ENCODE data around the gene SPDYE6.
"Not testable (repeated sequence)": the region's sequence is repeated elsewhere in the genome, so short reads cannot be mapped to it uniquely, and the experiment has no call there.

DNA sequence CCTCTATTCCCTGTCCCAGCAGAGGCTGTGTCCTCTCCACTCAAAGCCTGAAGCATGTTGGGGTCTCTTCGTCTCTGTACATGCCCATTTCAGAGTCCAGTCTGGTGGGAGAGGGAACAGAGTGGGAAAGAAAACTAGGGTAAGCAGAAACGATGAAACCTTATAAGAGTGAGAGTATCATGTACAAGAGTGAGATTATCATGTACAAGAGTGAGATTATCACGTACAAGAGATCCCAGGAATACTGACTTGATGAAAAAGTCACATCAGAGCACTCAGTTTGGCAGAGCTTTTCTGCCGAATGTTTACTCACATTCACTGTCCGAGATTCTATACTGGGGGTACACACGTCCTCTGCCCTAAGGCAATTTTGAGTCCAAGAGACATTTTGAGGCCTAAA, at the start of gene SPDYE6:
- not testable (repeated sequence) for TF ChIP-seq CTCF (IDR thresholded peaks at IDR 0.05; ENCODE audit: low read depth, low read length); EZH2phosphoT487 (IDR thresholded peaks at IDR 0.05; ENCODE audit: low read depth)

All from OCI-LY3 (cell line).